ENCODE results near the gene OTOP3.

- no peak for TF ChIP-seq CTCF (IDR thresholded peaks at IDR 0.05)
- TF ChIP-seq POLR2A (IDR thresholded peaks at IDR 0.05): no peak
- no peak for TF ChIP-seq POLR2AphosphoS5 (IDR thresholded peaks at IDR 0.05)
These were observed 15.4 kb downstream of the OTOP3 start for GRCh38 chr17:74951065-74951464.
